RWPE1 (cell line): ENCODE data around the gene POLE.

Source experiments
- CTCF ChIA-PET: fragments of 350-600 bp; sonication (Branson Sonifier 250); formaldehyde crosslinking; extraction: SDS; loops from one replicate; lab custom pipeline; 2021; lab: Yijun Ruan, JAX
- POLR2A ChIA-PET: fragments of 400-600 bp; formaldehyde crosslinking; extraction: SDS; loops from one replicate; lab custom pipeline; 2020; ENCODE audit warnings: antibody characterized with exemption; ENCODE audit not compliant: low non-redundant PET; lab: Yijun Ruan, JAX
- DNase-seq: peaks from one replicate; pipeline ENCODE4 v3.0.0; 2012; ENCODE audit warnings: low spot score
- H3K27ac ChIP-seq: fragments of 450-650 bp; 2 replicates; pipeline ENCODE4 v1.5.1; 2017
- CTCF ChIP-seq: fragments of 450-650 bp; conservative IDR thresholded peaks from 2 replicates; pipeline ENCODE4 v1.5.1; 2017; ENCODE audit warnings: low read depth, mild to moderate bottlenecking

POLE gene

DNA sequence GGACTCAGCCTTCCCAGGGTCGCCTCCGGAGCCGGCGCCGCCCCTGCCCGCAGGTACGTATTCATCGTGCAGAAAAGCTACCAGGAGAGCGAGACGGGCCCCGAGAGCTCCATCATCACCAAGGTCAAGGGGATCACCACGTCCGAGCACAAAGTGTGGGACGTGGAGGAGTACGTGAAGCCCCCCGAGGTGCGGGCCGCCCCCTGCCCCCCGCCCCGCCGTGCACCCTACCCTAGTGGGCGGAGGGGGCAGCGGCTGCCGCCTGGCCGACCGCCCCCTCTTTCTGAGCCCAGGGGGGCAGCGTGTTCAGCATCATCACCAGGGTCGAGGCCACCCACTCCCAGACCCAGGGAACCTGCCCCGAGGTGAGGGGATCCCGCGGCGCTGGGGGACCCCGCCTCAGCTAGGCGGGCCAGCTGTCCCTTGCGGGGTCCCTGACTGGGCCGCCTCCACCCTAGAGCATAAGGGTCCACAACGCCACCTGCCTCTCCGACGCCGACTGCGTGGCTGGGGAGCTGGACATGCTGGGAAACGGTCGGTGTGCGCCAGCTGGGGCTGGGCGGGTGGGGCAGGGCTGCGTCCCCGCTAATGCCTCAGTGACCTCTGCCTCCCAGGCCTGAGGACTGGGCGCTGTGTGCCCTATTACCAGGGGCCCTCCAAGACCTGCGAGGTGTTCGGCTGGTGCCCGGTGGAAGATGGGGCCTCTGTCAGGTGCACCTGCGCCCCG, 67.6 kb downstream of the POLE start:
- no peak for TF ChIP-seq CTCF
- H3K27ac ChIP-seq, result no peak overlapping the region
- no peak for DNase-seq
- POLR2A ChIA-PET, result no interaction called here
- CTCF ChIA-PET, result no interaction called here

GRCh38 chr12:132619071-132619385, 68.1 kb downstream of the POLE start:
- CTCF ChIA-PET, result no interaction called here
- DNase-seq, result no peak
- POLR2A ChIA-PET, result no interaction called here
- no peak overlapping the region for H3K27ac ChIP-seq
- TF ChIP-seq CTCF, result no peak

GRCh38 chr12:132618683-132619043, 68.5 kb downstream of the POLE start, which contains the start of gene P2RX2:
Gene P2RX2 (plus strand): TSS chr12:132618776. CDS start chr12:132618817, 41 bp downstream.
- TF ChIP-seq CTCF, result no peak
- no peak for DNase-seq
- POLR2A ChIA-PET, result no interaction called here
- no peak within 1 kb of the TSS for H3K27ac ChIP-seq
- CTCF ChIA-PET, result interaction anchor here (0.6 kb wide), 1 partner anchor 58 kb away, joined by 3 read pairs; no protein-coding TSS in a partner anchor

- no peak overlapping the region for H3K27ac ChIP-seq
- DNase-seq, result no peak
- CTCF ChIA-PET, result interaction anchor here (0.6 kb wide), 1 partner anchor 57 kb away, joined by 3 read pairs; no protein-coding TSS in a partner anchor
- TF ChIP-seq CTCF, result no peak
- POLR2A ChIA-PET, result no interaction called here
Measured at GRCh38 chr12:132617822-132618682, 69.1 kb downstream of the POLE start.

- CTCF ChIA-PET, result interaction anchor here (1.2 kb wide), 1 partner anchor 22 kb away, joined by 3 read pairs; no protein-coding TSS in a partner anchor
- POLR2A ChIA-PET, result no interaction called here
- DNase-seq, result no peak
- H3K27ac ChIP-seq, result no peak overlapping the region
- no peak for TF ChIP-seq CTCF
Measured at GRCh38 chr12:132617135-132617701, 69.9 kb downstream of the POLE start.

- ChIA-PET POLR2A (no interaction called here), CTCF (interaction anchor here (0.5 to 1.9 kb wide), 11 partner anchors 13 to 437 kb away, joined by 3 to 12 read pairs (median 4); no protein-coding TSS in a partner anchor)
- no peak for DNase-seq
- H3K27ac ChIP-seq, result no peak overlapping the region
- no peak for TF ChIP-seq CTCF
Measured at GRCh38 chr12:132615579-132616038, 71.5 kb downstream of the POLE start.
